ENCODE measurements around the gene RND3.

Gene RND3

GRCh38 chr2:150474326-150475074, 13.0 kb downstream of the RND3 start:
- DNase-seq: no peak

GRCh38 chr2:150473767-150474166, 13.7 kb downstream of the RND3 start:
- no peak for DNase-seq

DNA sequence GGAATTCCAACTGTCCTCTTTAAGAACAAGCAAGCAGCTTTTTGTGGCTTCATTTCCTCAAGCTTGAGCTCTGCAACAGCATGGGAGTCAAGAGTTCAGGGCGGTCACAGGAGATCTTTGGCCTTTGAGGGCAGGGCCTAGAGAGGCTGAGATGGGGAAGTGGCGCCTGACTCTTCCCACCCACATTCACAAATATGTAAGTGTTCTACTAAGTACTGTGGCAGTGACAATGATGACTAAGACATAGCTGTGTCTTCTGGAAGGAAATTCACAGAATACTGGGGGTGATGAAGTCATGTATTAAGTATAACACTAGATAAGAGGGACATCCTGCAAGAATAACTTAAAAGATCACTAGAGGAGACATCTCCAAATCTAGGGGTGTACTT, 15.0 kb downstream of the RND3 start:
- DNase-seq: no peak

DNA sequence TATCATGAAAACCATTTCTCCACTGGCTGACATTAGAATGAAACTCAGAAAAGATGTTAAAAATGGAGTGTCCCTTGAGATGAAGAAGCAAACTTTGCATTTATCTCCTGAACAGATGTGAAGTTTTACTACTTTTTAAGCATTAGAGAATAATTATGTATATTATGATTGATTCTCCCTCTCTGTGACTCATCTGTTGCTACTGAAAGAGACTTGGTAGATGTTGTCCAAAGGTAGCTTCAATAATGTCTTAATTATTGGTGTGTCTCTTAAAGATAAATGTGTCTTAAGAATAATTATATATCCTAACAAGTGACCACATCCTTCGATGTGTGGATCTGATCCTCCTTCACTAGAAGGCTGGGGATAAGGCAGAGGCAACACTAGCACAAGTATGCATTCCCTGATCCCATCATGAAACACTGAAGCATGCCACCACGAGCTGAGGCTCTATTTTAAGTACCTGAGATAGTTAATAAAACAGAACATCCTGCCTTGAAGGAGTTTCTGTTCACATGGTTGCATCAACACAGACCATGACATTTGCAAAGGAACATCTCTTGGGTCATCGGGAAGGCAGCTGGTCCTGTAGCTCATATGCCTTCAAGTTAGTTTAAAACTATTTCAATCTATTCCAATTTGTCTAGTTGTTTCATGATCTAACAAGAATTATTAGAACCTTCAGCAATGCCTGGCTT, 15.5 kb downstream of the RND3 start:
- DNase-seq: no peak

DNA sequence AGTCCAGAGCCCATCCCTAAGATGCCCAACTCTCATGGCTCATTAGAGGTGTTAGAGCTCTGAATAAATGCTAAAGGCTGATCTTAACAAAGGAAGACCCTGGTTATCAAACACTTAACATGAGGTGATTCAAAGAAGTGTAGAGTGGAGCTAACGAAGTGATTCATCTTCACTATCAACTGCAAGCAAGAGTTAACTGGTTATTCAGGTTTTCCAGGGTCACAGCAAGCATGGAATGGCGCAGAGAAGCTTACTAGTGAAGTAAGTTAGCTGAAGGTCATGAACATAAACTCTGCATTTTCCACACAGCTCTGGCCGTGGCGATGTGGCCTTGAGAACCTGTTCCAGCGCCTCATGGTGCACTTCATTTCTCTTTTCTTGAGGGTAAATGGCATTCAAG, 17.0 kb downstream of the RND3 start:
- DNase-seq: no peak

- DNase-seq: no peak
Observed at GRCh38 chr2:150469706-150470274, 17.7 kb downstream of the RND3 start.

DNA sequence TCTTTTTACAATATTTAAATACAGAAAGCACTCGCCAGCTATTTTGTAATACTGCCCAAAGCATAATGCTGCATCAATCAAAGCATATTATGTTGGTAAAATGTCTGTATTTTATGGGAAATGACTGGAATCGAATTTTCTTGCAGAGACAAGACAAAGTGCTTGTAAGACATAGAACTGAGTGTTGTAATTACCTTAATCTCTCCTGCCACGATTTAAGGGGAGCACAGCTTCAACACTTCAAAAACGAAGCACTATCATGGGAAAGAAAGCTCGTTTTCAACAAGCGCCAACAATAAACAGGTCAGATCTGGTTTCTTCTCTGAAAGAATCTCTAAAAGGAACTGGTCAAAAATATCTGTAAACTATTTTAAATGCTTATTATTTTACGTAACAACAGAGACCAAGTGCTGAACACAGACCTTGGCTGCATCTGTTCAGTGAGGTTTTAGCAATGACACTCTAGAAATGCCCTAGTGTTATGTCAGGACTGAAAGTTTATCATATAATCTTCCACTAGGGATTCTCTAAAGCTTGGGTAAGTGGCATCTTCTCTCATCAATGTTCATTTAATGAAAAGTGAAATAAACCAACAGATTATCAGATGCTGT, 19.0 kb downstream of the RND3 start:
- DNase-seq: no peak

GRCh38 chr2:150467621-150467963, 19.9 kb downstream of the RND3 start:
- no peak for DNase-seq

DNA sequence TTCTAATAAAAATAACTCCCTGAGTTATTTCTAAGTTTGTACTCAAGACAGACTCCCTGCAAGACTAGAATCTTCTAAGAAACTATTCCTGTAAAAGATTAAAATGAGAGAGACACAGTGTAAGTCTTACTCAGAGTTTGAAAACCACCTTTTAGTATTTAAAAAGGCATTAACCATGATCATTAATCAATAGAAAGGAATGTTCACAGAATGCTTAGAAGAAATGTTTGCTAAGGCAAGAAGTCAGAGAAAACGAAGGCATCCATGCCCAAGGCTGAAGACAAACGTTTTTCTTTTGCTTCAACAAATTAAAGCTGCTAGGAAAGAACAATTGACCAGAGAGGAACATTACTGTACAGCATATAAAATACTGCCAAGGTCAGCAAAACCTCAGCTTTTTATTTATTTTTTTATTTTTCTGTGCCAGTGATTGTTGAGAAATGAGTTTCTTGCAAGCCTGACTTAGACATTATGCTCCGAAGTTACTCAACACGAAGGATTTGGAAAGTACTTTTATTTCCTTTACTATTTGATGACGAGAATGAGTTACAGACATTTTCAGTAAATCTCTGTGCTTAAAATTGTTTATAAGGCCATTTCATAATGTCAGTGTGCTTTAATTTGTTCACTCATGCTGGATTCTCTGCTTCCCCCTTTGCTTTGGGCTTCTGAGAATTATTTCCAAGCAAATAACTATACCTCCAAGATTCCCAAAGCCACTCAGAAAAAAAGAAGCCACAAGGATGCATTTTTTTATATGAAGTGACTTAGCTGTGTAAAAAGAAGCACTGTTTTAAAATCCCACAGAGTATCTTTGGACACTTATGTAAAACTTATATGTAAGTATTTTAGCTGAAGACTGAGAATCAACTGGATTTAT, 20.5 kb downstream of the RND3 start:
- no peak for DNase-seq

GRCh38 chr2:150465703-150466569, 21.5 kb downstream of the RND3 start:
- DNase-seq: no peak

DNA sequence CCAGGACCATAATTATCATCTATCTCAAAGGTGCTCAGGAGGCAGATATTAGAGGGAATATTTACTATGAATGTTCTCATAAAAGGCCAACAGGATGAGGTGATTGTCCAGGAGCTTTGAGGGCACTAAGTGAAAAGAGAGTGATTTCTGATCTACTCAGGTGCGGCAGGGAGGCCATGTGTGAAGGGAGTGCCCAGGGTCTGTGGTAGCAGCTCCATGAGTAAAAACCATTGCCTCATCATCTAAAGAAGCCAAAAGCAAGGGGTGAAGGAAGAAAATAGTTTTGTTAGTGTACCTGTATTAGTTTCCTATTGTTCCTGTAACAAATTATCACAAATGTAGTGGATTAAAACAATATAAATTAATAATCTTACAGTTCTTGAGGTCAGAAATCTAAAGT, 22.5 kb downstream of the RND3 start:
- no peak for DNase-seq

- DNase-seq: no peak
Observed at GRCh38 chr2:150464270-150464669, 23.2 kb downstream of the RND3 start.

GRCh38 chr2:150462770-150463169, 24.7 kb downstream of the RND3 start:
- no peak for DNase-seq

DNA sequence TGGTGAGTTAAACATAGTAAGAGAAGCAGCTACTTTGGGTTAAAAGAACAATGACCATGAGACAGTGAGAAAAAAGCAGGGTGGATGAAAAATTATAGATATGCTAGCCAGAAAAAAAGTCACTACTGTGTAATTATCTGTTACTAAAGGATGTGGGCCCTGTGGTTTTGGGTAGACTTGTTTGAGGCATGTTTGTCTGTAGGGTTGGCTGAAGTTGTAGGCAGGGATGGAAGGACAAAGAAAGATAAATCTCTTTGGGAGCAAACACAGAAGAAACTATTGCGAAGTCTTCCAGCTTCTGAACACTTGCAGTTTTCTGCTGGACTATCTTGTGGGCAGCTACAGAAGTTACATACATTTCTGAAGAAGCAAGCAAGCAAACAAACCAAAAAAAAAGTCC, 28.2 kb downstream of the RND3 start:
- DNase-seq: no peak

DNA sequence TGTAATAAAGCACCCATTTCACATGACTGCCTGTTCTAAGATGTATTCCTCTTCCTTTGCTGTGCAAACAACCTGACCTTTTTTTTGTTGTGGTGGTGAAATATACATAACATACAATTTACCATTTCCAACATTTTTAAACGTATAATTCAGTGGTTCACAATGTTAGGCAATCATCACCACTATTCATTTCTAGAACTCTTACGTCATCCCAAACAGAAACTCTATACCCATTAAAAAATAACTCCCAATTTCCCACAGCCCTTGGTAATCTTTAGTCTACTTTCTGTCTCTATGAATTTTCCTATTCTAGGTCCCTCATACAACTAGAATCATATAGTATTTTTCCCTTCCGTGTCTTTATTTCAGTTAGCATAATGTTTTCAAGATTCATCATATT, 36.7 kb downstream of the RND3 start:
- DNase-seq: no peak

GRCh38 chr2:150449856-150450255, 37.6 kb downstream of the RND3 start:
- DNase-seq: no peak

DNA sequence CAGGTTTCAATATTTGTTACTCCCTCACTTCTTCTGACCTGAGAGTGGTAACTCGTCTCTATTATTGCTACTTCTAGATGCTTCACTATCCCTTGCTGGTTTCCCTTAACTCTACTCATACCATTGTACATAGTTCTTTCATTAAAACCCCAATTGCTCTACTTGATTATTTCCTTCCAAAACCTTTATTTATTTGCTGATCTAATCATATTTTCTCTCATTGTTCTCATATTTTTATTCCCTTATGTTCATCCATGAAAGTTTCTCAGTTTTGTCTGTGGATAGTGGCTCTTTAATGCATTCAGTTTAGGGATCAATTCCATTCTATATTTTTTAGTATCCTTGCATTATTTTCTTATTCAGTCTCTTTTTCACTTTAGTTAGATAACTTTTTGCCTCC, 42.1 kb downstream of the RND3 start:
- no peak for DNase-seq

DNA sequence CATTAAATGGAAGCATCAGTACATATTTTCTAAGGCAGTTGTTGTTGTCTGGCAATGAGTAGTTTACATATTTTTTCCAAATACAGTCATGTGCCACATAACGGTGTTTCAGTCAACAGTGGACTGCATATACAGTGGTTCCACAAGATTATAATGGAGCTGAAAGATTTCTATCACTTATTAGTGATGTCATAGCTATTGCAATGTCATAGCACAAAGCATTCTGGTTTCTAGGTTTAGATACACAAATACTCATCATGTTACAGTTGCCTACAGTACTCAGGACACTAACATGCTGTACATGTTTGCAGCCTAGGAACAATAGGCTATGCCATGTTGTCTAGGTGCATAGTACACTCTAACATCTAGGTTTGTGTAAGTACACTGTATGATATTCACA, 45.0 kb downstream of the RND3 start:
- DNase-seq: no peak

DNA sequence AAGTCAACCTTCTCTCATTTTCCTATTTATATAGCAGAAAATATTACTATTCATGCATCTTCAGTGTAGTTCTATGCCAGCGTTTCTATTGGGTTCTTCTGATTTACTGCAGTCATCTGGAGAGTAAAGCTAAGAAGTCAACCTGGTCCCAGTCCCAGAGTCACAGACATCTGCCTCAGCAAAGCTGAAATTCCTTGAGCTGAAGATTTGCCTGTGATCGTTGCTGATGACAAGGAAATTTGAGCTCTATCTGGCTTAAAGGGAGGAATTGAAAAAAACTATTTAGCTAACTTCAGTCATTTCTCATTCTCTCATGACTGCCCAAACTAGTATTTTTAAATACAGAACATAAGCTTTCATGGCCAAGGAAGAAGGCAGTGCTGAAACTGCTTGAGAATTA, 45.7 kb downstream of the RND3 start:
- no peak for DNase-seq

- no peak for DNase-seq
Observed at GRCh38 chr2:150441226-150441625, 46.2 kb downstream of the RND3 start.

DNA sequence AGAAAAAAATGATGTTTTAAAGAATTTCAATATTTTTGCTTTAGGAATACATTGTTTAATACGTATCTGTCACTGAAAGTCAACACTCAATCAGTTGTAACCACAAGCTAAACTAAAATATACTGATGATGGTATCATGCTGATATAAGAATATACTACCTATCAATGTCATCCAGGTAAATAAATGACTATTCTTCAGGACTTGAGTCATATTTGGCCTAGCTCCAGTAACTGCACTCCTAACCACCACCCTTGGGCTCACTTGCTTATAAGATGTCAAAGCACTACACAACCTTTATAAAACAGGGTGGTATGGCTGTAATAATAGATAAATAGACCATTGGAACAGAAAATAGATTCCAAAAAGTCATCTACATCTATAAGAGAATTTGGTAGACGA, 48.8 kb downstream of the RND3 start:
- no peak for DNase-seq

GRCh38 chr2:150438041-150438440, 49.4 kb downstream of the RND3 start:
- no peak for DNase-seq

All from NCI-H1694 (cell line).